HG02763 (cell line): ENCODE results near the gene COX14.
A peak's percentile ranks its signal among the peaks of the same experiment; 100 is the strongest.
"Not testable (repeated sequence)": the region's sequence is repeated elsewhere in the genome, so short reads cannot be mapped to it uniquely, and the experiment has no call there.

ENCODE experiments used
- ATAC-seq: cut with Tn5 transposase; IDR thresholded peaks from one replicate; pipeline ENCODE4 v1.9.1; 2021; ENCODE audit warnings: mild to moderate bottlenecking, moderate library complexity; ENCODE audit not compliant: unreplicated experiment

The COX14 gene

DNA sequence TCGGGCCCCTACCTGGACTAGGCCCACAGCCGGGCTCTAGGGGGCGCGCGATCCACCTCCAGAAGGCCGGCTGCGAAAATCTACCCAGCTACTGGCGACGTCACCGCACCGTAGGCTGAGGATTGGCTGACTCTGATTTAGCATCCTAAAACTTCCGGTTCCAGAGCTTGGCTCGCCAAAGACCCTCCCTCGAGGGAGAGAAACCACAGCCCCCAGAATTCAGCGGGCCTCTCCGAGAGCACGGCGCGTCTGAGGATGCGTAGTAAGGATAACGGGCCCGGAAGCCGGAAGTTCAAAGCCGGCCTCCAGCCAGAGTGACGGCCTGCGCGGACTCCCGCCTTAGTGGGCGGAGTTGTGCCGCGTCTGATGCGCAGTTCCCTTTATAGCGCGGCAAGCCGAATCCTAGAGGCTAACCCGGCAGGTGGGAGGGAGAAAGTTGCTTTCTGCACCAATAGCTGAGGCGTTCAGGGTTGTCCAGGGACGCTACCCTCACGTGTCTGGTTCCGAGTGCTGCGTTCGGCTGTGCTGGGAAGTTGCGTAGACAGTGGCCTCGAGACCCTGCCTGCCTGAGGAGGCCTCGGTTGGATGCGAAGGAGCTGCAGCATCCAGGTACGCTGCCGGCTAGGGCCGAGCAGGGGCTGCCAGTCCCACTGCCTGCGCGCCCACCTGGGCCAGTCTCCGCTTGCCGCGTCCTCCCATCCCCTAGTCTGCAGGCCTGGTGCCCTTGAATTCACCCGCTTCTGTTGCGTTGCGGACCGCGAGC is at the start of gene COX14:
Gene COX14, plus strand, starts transcription at position 544 of the 763 bp plus-strand sequence. CDS start 7,808 bp downstream, outside the sequence.
- ATAC-seq = peak; percentile 84

DNA sequence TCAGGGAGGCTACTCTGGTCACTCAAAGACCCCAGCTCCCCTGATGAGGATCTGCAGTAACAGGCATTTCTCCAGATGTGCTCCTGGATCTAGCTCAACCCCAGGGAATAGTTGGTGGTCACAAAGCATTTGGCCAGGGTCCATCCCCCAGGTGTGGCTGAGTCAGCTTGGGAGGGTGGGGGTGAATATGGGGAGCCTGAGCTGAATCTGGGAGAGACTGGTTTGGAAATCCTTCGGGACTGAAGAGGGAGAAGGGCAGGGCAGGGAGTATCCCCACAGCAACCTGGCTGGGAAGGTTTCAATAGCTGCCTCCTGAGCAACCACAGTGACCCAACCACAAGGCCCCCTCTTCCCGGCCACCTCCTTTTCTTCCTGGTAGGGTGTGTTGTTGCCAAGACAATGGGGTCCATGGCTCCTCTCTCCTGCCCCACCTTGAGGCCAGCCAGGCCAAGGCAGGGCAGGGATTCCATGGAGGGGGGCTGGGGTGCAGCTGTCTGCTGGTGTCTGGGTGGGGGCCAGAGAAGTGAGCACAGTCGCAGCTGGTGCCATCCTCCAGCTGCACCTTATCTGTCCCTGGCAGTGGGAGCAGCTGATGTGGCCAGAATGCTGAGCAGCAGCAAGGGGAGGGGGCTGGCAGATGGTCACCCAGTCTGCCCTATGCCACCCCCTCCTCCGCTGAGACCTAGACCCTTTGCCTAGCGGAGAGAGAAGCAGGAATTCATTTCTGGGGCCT is 49.1 kb upstream of the COX14 start:
- no peak for ATAC-seq

DNA sequence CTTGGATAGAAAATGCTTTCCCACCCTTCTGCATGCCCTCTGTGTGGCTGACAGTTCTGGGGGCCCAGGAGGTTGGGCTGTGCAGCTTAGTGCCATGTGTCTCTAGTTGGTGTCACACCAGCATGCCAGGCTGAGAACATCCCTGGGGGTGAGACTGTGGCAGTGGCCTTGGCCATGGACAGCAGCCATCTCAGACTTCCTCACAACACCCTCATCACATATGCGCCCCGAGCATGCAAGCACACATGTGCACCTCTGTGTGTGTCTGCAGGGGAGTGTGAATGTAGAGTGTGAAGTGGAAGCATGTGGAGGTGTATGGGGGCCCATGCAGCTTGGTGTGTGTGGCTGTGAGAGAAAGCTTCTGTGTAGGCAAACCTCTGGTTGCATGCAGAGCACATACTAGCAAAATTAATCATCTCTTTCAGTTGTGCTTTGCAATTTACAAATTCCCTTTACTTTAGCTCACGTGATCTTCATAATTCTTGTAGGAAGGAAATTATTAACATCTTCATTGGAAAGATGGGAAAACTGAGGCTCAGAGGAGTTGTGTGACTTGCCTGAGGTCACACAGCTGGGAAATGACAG is 46.2 kb upstream of the COX14 start:
- ATAC-seq = no peak

DNA sequence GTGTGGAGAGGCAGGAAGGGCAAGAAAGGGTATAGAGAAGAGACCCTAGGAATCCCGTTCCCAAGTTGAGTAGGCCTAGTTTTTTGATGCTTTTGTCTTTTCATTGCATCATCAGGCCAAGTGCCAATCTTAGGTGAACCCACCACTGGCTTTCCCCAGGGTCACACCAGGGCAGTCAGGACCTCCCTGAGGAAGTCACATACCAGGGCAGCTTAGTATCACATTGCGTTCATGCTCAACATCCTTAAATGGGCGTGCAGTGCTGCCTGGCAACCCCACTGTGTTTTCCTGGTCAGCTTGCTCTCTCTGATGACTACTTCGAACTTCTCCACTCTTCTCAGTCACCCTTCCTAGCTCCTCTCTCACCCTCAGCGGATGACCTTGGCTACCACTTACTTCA is 45.6 kb upstream of the COX14 start:
- no peak for ATAC-seq

DNA sequence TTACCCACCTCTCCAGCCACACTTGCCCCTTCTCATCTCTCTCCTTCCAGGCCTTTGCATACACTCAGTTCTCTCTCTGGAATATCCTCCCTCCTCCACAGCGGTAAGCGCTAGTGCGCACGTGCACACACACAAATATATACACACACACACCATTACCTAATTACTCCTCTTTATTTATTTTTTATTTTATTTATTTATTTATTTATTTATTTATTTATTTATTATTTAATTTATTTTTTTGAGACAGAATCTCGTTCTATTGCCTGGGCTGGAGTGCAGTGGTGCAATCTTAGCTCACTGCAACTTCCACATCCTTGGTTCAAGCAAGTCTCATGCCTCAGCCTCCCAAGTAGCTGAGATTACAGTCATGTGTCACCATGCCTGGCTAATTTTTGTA is 43.0 kb upstream of the COX14 start:
- no peak for ATAC-seq

DNA sequence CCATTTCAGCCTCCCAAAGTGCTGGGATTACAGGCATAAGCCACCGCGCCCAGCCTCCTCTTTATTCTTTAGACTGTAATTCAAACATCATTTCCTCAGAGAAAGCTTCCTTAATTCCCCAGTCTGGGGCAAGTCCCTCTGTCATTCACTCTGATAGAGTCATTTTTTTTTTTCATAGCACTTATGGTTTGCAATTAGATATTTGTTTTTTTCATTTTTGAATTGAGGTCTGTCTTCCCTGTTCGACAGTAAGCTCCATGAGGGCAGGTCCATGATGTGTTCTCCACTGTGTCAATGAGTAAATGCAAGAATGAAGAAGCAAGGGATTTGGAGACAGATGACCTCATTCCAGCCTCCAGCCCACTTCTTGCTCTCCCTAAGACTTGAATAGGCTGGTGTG is 42.5 kb upstream of the COX14 start:
- no peak for ATAC-seq

DNA sequence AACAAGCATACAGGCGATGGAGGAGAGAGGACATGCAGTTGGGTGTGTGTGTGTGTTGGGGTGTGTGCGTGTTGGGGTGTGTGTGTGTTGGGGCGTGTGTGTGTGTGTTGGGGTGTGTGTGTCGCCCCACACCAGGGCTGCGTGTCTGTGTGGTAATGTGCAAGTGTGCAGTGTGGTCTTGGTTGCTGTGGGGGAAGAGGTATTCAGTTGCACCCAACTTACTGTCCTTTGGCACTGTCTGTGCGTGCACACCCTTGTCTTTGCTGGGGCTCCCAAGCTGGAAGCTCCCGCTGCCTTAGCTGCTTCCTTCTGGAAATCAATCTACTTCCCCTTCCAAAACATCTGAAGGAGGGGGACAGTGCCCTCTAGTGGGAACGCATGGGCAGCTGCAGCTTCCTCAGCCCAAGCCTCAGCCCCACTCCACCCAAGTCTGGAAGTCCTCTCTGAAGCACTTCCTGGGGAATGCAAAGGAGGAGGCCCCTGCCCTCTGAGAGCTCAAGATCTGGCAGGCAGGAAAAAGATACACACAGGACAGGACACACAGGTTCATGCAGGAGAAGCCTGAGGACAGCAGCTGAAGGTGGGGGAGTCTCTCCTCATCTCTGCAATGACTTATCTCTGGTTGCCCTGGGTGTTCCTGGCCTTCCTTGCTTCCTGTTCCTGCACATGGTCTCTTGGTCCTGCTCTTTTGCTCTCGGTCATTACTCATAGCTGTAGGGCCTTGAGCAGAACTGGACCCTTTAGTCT is 41.5 kb upstream of the COX14 start:
- no peak for ATAC-seq

DNA sequence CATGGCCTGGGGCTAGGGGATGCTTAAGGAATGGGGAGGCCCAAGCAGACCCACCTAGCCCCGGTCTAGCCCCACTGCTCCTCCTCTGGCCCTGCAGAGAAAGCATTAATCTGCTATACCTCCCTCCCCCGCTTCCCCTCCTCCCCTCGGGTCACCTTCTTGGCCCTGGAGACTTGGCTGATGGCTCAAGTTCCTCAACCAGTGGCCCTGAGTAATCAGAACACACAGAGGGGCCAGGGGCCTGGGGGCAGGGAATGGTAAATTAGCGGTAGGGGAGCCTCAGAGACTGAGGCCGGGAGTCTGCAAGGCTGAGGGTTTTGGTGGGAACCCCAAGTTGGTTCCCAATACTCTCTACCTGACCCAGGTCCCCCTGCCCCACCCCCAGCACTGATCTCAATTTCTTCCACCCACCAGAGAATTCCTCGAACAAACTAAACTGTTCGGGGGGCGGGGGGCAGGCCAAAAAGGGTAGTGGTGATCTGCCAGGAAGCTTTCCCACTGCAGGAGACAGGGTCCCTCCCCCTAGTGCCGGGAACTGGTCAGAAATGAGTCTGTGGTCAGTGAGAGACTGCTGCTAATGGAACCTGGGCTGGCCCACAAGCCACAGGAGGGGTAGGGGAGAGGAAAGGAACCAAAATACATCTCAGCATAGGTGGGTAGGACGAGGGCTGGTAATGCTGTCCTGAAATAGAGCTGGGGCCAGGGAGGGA is 39.7 kb upstream of the COX14 start:
- ATAC-seq = no peak

DNA sequence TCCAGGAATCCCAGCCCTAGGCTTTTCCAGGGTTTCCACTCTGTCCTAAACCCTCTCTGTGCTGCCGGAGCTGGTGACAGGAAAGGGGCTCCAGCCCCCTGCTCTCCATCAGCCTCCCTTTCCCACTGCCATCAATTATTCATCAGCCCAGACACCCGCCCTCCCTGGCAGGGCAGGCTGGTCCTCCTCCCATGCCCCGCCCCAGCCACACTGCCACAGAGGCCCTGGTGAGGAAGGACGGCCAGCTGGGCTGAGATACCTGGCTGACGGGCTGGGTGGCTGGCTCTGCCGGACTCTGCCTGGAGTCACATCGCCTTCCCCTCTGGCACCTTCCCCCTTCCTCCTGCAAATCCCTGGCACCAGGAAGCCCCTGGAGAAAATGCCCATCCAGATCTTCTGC is 38.8 kb upstream of the COX14 start:
- ATAC-seq = no peak

DNA sequence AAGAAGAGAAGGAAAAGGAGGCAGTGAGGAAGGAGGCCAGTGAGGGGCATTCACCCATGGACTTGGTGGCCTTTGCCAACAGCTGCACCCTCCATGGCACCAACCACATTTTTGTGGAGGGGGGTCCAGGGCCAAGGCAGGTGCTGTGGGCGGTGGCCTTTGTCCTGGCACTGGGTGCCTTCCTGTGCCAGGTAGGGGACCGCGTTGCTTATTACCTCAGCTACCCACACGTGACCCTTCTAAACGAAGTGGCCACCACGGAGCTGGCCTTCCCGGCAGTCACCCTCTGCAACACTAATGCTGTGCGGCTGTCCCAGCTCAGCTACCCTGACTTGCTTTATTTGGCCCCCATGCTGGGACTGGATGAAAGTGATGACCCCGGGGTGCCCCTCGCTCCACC is 38.3 kb upstream of the COX14 start:
- no peak for ATAC-seq

DNA sequence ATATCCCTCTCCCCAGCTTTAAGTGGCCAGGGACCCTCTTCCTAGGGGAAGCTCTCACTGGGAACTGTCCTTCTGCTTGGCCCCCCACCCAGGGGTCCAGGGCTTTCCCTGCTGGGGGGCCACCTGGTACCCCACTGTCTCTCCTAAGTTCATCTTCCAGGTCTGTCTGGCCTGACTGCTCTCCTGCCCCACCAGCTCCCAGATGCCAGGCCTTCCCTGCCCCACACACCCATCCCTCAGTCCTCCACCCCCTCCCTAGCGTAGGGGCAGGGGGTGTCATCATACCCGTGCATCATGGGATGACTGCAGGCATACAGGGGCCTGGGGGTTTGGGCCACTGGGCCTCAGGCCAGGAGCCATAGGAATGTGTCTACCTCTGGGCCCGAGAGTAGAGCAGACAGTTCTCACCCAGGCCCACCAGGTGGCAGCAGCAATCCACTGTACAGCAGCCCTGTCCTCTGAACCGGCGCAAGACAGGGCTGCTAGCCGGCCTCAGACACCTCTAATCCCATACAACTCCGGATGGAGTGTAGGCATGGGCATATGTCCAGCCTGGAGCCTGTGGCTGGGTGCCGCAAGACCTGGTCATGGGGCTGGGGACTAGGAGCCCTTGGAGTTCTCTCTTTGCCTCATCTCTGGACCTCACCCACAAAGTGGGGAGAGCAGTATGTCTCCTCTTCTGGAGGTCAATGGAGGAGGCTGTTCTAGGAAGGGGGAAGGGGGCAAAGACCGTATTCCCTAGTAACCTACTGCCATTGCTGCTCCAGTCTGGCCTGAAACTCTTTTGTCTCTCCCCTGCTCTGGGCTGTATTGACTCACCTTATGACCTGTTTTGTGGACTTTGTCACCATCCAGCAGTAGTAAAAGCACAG is 36.9 kb upstream of the COX14 start:
- peak; percentile 43 for ATAC-seq

DNA sequence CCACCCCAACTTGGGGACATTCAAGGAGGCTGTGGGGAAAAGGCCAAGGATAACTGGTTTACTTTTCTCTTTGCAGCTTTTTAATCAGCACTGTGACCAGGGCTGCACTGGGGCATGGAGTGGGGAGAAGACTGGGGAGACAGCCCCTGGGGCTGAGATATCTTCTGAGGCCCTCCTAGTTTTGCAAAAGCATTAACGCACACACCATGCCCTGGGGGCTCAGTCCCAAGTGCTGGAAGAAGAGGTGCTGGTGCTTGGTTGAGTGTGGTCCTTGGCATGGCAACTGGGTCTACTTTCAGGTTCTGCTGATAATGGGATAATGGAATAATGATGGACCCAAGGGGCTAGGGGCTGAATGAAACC is 36.2 kb upstream of the COX14 start:
- ATAC-seq = no peak

DNA sequence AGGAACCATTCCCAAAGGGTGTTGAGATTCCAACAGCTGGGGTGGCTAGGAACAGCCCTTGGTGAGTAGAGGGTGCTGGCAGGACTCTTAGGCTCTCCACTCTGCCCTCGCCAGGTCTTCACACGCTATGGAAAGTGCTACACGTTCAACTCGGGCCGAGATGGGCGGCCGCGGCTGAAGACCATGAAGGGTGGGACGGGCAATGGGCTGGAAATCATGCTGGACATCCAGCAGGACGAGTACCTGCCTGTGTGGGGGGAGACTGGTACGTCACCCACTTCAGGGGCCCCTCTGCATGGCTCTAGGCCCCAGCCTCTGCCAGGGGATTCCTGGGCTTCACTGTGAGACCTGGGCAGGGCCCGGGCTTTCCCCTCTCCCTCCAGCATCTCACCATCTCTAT is 34.9 kb upstream of the COX14 start:
- no peak for ATAC-seq

DNA sequence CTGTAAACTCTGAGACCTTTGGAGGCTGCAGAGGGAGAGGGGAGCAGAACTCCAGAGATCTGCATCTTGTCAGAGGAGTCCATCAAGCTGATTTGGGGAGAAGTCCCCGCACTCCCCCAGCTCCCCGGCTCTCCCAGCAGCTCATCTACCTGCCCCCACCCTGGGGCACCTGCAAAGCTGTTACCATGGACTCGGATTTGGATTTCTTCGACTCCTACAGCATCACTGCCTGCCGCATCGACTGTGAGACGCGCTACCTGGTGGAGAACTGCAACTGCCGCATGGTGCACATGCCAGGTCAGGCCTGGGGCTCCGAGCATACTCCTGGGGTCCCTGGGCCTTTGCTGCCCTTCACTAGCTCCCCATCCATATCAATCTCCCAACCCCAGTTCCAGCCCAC is 33.8 kb upstream of the COX14 start:
- no peak for ATAC-seq

DNA sequence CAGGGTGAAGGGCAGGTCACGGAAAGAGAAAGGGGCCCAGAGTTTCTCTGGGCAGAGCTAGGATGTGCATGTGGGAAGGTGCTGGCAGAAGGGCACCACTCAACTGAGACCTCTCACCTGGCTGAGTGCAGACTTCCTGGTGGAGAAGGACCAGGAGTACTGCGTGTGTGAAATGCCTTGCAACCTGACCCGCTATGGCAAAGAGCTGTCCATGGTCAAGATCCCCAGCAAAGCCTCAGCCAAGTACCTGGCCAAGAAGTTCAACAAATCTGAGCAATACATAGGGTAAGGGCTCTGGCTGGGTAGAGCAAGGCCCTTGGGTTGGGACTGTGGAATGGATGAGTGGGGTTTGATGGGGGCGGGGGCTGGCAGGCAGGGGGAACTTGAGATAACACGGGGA is 32.3 kb upstream of the COX14 start:
- ATAC-seq = no peak

DNA sequence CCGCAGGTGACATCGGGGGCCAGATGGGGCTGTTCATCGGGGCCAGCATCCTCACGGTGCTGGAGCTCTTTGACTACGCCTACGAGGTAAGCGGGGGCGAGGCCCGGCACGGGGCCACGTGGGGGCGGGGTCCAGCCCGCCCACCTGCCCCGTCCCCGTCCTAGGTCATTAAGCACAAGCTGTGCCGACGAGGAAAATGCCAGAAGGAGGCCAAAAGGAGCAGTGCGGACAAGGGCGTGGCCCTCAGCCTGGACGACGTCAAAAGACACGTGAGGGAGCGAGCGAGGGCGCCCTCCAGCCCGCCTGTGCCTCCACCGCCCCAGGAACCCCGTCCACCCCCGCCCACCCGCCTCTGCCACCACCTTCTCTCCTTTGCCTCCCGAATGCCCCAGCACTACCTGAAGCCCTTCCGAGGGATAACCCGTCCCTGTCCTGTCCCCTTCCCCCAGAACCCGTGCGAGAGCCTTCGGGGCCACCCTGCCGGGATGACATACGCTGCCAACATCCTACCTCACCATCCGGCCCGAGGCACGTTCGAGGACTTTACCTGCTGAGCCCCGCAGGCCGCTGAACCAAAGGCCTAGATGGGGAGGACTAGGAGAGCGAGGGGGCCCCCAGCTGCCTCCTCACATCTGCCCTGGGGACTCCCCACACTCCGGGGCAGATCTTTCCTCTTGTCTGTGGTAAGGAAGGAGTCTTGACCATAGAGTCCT is 30.8 kb upstream of the COX14 start:
- no peak for ATAC-seq

DNA sequence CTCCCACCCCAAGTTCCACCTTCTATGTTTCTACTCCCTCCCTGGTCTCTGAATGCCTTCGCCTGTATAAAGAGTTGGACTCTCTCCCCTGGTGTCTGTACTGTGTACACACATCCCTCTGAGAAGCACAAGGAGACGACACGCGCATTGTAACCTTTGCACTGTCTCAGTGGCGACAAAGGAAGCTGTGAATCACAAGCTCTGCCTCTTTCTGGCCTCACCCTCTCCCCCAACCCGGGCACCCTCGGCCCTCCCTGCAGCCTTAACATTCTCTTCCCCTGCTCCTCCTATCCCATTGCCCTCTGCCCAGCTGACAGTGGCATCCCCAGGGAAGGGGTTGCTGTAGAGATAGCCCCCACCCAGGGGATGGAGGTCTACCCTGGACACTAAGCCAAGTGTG is 29.4 kb upstream of the COX14 start:
- no peak for ATAC-seq

DNA sequence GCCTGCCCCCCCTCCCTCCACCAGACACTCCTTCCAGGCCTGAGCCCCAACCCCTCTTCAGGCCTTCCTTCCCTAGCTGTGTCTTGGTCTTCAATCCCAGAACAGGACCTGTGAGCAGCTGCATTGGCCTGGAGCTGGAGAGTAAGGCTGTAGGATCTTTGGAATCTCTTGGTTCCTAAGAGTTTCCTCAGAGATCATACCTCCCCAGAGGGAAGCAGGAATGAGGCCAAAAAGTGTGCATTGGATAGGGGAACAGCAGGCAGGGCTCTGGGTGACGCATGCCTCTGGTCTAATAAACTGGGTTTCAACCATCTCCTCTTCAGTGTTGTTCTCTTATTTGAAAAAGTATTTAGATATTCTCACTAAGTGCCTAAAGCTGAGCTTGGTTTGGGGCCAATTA is 28.7 kb upstream of the COX14 start:
- ATAC-seq = no peak

DNA sequence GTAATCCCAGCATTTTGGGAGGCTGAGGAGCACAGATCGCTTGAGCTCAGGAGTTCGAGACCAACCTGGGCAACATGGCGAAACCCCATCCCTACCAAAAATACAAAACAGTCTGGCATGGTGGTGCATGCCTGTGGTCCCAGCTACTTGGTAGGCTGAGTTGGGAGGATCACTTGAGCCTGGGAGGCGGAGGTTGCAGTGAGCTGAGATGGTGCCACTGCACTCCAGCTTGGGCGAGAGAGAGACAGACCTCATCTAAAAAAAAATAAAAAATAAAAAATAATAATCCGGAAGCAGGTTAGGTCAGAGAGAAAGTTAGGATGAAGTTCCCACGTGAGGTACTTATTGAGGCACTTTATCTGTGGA is 27.6 kb upstream of the COX14 start:
- ATAC-seq = not testable (repeated sequence)
